C4-2B (cell line): Measurements from ENCODE around the gene POLE3.

Experiments
- ZFX ChIP-seq: fragments of 450-650 bp; IDR thresholded peaks from 2 replicates; pipeline ENCODE4 v1.6.1; 2017
- TF ChIP-seq, protein P1 (sequence below): fragments of 450-650 bp; conservative IDR thresholded peaks from 2 replicates; pipeline ENCODE4 v1.5.1; 2017; ENCODE audit warnings: mild to moderate bottlenecking

DNA sequence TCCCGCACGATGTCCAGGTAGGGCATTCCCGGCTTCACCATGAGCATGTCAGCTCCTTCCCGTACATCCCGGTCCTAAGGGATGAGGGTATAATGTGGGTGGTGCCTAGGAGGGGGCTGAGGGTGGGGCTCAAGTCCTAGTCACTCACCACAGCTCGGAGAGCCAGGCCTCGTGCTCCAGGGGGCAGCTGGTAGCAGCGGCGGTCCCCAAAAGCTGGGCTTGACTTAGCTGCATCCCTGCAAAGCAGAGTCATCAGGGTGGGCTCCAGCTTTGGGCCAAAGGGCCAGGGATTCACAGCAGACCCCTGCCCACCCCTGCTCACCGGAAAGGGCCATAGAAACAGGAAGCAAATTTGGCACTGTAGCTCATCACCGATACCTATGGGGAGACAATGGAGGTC, 21.0 kb downstream of the POLE3 start:
- TF ChIP-seq, protein P1, sequence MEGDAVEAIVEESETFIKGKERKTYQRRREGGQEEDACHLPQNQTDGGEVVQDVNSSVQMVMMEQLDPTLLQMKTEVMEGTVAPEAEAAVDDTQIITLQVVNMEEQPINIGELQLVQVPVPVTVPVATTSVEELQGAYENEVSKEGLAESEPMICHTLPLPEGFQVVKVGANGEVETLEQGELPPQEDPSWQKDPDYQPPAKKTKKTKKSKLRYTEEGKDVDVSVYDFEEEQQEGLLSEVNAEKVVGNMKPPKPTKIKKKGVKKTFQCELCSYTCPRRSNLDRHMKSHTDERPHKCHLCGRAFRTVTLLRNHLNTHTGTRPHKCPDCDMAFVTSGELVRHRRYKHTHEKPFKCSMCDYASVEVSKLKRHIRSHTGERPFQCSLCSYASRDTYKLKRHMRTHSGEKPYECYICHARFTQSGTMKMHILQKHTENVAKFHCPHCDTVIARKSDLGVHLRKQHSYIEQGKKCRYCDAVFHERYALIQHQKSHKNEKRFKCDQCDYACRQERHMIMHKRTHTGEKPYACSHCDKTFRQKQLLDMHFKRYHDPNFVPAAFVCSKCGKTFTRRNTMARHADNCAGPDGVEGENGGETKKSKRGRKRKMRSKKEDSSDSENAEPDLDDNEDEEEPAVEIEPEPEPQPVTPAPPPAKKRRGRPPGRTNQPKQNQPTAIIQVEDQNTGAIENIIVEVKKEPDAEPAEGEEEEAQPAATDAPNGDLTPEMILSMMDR: no peak
- TF ChIP-seq ZFX: no peak
